ENCODE measurements around the gene ZNF622.

GRCh38 chr5:16413166-16413860, 52.3 kb downstream of the ZNF622 start:
- TF ChIP-seq CTCF (IDR thresholded peaks at IDR 0.05; ENCODE audit: low read length) (no peak), EZH2 (IDR thresholded peaks at IDR 0.05; ENCODE audit: borderline replicate concordance, low read length) (no peak)
